Cortex of kidney (tissue), 1 donor: ENCODE measurements around the gene CRADD.
"Not testable (repeated sequence)": the region's sequence is repeated elsewhere in the genome, so short reads cannot be mapped to it uniquely, and the experiment has no call there.

Experiments used
- DNase-seq: peaks from one replicate; lab custom pipeline; 2025; lab: John Stamatoyannopoulos, UW

Gene CRADD

DNA sequence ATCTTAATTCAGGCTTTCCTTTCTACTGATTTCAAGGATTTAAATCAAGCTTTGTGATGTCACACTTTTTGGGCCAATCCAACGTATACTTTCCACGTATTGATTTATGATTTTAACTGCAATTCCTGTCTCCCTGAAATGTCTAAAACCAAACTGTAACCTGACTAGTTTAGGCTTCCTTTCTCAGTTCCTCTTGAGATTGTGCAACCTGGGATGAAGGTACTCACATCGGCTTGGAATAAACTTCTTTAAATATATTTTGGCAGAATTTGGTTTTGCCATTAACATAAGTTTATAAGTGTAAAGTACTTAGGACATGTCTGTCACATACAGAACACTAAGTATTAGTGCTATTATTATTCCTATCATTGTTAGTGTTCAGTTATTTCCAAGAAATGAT lies 224.6 kb downstream of the CRADD start:
- DNase-seq, result no peak

DNA sequence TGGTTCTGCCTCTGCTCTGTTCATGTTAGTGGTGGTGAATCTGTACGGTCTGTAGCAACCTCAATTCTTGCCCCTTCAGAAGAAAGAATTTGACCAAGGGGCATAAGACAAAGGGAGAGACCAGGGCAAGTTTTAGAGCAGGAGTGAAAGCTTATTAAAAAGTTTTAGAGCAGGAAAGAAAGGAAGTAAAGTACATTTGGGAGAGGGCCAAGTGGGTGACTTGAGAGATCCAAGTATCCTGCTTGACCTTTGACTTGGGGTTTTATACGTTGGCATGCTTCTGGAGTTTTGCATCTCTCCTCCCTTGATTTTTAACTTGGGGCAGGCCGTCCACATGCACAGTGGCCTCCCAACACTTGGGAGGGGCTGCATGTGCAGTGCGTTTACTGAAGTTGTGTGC lies 225.0 kb downstream of the CRADD start:
- no peak for DNase-seq

DNA sequence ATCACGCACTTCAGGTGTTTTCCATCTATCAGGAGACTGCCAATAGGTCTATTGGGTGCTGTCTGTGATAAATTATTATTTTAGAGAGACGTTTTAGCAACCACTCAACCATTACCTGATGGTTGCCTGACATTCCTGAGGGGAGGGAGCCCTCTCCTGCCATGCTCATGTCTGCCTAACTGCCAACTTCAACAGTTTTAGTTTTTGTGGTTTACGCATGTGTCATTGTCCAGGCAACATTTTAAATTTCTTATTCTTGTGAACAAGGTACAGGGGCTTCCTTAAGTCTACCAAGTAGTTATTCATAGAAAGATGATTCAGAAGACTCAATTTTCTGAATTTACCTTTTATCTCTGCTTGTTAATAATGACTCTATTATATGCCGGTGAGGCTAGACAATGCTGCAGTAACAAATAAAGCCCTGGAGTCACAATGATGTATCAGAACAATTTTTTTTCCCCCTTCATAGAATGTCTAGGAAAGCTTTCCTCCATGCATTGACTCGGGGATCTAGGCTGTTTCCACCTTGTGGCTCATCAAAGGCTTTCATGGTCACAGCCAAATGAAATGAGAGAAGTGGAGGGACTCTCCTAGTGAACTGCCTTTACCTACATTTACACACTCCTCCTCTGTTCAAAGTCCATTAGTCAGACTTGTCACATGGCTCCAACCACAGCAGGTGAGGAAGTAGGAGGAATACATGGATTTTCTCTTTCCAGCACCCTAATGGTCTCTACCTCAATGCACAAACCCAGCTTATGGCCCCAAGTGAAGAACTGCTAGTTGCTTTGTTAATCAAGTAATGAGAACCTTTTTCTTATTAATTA lies 225.8 kb downstream of the CRADD start:
- no peak for DNase-seq

DNA sequence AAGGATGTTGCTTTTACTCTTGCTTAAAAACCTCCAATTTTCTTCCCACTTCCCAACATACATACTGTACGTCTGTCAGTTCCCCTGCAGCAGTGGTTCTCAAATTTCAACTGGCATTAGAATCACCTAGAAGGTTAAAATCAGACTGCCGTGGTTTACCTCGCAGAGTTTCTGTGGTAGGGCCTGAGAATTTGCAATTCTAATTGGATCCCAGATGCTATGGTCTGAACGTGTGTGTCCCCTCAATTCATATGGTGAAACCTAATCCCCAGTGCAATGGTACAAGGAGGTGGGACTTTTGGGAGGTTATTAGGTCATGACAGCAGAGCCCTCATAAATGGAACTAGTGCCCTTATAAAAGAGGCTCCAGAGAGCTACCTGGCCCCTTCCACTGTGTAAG lies 226.9 kb downstream of the CRADD start:
- no peak for DNase-seq

DNA sequence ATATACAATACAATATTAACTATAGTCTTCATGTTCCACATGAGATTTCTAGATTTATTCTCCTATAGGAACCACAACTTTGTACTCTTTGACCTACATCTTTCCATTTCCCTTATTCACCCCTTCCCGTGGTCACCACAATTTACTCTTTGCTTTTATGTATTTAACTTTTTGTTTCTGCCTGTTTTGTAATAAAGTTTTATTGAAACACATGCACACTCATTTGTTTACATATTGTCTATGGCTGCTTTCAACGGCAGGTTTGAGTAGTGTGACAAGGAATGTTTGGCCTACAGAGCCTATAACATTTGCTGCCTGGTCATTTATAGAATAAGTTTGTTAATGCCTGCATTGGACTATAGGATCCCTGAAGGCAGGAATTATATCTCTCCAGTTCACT lies 231.1 kb downstream of the CRADD start:
- DNase-seq, result no peak

DNA sequence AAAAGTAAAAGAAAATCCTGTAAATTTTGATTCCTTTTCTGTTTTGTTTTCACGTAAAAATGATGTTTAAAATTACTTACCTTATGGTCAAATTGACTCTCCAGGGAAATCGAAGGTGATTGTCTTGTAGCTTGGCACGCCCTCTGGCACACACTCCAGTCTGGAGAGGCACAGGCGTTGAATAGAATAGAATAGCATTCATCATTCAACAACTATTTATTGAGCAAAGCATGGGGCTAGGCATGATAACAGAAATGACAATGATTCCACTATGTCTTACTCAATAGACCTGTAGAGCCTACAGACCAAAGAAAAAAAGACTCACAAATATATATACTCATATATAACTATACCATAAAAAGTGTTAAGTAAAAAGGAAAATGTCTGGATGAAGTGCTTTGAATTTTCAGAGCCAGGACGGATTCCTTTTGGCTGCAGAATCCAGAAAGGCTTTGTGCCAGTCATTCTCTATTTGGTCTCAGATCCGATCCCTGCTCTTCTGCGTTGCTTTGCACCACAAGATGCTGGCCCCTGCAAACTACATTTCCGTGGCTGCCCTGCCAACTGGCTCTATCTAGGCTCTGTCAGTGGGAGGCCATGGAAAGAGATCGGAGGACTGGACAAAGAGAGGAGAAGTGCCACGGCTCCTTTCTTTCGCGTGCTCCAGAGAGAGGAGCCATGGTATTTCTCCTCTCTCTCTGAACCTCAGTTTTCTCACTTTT lies 231.8 kb downstream of the CRADD start:
- no peak for DNase-seq

DNA sequence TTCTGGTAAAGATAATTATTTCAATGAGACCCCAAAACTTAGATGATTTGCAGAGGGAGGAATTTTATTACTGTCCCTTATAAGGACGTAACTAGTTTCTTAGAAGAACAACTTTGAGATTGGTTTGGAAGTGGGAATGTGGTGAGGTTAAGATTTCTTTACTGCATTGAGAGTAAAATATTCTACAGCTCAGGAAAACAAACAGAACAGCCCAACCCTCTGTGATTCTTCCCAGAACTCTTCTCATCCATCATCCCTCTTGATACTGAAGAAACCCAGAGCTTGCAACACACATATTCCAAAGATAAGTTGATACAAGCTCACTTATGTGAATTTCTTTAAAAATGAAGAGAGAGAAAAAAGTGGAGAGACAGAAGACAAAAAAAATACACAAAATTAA lies 234.2 kb downstream of the CRADD start:
- no peak for DNase-seq

DNA sequence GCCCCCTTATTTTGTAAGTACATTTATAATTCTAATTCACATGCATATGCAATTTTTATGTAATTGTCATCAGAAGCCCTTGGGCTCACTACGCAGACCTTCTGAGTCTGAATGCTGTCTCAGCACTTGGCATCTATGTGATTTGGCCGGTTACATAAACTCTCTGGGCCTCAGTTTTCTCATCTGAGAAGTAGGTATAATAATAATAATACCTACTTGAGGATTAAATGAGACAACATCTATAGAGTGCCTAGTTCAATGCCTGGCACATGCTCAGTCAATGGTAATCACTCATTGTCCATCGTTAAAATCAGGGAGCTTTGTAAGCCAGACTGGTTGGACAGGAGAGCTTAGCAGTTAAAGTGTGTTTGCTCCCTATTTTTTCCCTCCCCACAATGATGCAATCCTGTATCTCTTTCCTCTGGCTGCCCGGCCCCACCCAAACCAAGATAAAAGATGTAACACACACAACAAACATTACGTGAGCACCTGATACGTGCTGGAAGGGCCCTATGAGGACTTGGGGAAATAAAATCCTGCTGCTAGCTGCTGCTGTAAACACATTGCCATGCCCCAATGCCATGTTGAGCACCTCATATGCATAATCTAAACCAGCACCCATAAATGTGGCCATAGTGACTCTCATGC lies 235.0 kb downstream of the CRADD start:
- no peak for DNase-seq

DNA sequence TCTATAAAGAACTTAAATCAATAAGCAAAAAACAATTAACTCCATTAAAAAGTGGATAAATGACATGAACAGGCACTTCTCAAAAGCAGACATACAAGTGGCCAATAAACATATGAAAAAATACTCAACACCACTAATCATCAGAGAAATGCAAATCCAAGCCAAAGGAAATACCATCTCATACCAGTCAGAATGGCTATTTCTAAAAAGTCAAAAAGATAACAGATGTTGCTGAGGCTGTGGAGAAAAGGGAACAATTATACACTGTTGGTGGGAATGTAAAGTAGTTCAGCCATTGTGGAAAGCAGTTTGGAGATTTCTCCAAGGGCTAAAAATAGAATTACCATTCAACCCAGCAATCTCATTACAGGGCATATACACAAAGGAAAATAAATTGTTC lies 236.7 kb downstream of the CRADD start:
- DNase-seq, result no peak

DNA sequence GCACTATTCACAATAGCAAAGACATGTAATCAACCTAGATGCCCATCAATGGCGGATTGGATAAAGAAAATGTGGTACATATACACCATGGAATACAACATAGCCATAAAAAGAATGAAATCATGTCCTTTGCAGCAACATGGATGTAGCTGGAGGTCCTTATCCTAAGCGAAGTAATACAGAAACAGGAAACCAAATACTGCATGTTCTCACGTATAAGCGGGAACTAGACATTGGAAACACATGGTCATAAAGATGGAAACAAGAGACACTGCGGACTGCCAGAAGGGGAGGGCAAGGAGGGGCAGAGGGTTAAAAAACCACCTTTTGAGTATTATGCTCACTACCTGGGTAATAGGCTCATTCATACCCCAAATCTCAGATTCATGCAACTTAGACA lies 237.1 kb downstream of the CRADD start:
- DNase-seq, result no peak

DNA sequence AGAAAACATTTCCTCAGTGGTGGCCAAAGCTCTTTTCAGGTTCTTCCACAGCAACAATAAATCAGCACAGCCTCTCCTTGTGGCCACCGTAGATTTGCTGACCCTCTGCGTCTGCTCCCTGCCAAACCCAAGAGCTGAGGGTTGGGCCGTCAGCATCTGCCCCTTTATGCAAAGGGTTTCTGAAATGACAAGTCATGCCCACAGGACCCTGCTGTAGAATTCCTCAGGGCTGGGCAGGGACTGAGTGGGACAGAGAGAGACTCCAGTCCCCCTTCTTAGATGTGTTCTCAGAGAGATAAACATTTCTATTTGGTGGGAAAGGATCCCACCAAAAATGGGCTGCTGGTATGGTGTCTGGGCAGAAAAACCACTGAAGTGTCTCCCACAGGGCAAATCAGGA lies 238.2 kb downstream of the CRADD start:
- no peak for DNase-seq

DNA sequence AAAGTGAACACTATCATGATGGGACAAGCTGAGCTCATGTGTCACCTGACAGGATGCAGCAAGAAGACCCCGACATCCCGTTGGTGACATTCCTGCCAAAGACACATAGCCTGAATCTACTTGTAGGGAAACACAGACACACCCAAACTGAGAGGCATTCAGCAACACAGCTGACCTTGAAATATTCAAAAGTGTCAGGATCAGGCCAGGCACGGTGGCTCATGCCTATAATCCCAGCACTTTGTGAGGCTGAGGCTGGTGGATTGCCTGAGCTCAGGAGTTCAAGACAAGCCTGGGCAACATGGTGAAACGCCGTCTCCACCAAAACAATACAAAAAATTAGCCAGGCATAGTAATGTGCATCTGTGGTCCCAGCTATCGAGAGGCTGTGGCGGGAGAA lies 239.2 kb downstream of the CRADD start:
- no peak for DNase-seq

DNA sequence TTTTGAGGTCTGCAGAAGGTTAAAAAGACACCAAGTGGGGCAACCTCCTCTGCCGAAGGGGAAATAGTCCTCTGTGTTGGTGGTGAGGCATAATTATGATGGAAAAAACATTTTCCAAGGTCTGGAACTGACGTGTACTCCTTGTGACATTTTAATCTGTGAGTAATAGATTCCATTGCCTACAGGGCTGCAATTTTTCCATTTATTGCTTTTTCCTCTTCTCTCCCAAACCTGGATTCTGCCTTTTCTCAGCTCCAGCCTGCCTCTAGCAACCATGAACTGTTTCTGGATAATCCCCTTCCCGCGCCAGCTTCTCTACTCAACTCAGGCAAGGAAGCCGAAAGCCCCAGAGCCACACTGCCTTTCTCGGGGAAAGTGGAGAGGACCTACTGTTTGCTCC lies 241.1 kb downstream of the CRADD start:
- no peak for DNase-seq

DNA sequence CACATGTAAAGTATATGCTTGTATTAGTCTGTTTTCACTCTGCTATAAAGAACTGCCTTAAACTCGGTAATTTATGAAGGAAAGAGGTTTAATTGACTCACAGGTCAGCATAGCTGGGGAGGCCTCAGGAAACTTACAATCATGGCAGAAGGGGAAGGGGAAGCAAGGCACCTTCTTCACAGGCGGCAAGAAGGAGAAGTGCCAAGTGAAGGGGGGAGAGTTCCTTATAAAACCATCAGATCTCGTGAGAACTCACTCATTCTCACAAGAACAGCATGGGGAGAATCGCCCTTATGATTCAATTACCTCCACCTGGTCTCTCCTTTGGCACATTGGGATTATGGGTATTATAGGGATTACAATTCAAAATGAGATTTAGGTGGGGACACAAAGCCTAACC lies 241.7 kb downstream of the CRADD start:
- no peak for DNase-seq

DNA sequence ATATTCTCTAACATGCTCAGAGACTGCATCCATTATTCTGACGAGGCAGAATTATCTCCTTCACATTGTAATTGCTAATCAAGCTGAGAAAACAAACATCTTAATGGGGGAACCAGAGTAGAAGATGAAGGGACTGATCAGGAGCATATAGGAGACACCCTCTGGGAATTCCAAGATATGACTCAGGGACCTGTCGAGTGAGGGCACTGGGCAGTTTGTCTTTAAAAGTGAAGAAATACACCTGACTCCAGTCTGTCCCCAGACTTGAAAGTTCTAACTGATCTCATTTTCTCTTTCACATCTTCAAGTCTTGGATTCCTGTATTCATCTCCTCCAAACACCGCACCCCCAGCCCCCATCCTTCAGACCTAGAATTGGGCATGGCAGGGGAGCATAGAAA lies 244.3 kb downstream of the CRADD start:
- no peak for DNase-seq

DNA sequence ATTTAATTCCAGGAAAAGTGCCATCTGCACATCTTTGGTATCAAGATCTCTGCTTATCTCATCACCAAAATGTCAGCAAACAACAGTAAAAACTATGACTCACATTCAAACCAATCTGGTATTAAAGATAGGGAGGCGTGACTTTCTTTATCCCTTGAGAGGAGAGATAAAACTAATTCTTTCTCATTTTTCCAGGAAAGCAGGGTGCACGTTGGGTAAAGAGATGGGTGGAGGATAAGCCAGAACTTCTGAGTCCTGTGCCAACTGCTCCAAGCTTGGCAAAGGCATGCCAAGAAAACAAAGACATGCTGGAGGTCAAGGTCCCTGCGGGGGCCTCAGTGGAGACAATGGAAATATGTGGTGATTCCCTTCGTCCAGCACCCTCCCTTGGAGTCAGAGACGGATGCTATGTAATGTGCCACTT lies 245.4 kb downstream of the CRADD start:
- no peak for DNase-seq

DNA sequence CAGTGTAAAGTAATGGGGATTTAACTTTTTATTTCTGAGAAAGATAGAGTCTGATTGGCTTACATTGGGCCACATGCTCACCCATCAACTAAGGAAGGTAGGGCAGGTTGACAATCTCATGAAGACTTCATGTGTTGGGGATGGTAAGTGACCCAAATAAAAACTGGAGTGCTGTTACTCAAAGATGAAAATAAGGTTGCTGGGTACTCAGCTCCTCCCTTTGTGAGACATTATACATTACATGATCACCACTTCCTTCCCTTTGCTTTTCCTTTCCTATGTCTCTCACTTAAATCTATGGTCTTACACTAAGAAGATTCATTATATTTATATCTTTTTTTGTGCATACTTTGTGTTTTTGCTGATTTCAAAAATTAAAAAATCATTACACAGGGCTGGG lies 247.2 kb downstream of the CRADD start:
- DNase-seq, result no peak

DNA sequence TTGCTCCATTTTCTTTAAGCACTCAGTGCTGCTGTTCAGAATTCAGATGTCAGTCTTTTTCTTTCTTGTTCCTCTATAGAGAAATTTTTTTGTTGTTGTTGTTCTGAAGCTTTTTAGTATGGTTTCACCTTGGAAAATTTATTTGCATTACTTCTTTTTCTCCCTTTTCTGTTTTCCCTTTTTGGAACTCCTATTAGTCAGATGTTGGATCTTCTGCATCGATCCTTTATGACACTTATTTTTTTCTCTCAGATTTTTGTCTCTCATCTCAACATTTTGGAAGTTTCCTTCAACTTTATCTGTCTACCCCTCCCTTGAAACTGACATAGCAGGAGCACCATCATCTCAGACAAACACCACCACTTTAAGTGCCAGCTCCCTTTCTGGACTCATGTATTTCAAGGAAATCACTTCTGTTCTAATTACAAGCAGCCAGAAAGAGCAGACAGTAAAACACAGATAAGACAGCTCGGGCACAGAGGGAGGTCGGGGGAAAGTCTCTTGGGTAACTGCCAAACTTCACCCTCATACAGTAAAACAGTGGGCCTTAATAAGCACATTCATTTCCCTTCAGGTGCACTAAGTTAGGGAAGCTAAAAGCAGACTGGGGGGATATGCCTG lies 248.5 kb downstream of the CRADD start:
- DNase-seq, result no peak

DNA sequence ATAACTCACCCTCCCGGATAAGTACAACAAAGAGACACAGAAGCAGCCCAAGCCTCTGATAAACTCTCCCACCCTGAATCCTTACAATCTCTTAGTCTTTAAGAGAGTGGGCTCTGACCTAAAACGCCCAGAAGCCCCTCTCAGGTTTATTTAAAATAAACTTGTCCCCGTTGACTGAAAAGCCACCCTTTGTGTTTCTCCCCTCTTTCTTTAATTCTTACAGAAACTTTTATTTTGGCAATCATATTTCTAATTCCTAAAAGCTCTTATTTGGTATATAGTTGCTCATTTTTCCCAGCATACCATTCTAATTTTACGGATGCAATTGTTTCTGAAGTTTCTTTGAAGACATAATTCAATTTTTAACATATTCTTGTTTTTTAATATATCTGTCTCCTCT lies 249.1 kb downstream of the CRADD start:
- no peak for DNase-seq

DNA sequence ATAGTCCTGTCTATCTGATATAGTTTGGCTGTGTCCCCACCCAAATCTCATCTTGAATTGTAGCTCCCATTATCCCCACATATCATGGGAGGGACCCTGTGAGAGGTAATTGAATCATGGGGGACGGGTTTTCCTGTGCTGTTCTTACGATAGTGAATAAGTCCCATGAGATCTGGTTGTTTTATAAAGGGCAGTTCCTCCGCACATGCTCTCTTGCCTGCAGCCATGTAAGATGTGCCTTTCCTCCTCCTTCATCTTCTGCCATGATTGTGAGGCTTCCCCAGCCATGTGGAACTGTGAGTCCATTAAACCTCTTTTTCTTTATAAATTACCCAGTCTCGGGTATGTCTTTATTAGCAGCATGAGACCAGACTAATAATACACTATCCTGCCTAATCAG lies 251.9 kb downstream of the CRADD start:
- DNase-seq, result not testable (repeated sequence)

DNA sequence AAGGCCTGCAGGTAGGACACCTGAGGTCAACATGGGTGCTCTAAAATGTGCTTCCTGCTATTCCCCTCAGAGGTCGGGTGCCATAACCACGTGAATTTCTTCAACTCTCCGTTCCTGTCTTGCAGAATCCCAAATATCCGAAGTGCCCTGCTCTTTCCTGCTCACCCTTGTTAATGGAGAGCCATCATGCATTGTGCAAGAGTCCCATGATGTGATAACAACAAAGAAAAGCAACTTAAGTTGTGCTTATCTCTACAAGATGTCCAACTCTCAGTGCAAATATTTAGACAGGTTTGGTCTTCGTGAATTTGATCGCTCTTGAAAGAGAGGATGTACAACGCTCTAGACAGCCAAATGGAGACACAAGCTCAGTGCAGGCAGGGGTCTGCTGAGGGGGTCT lies 260.6 kb downstream of the CRADD start:
- DNase-seq, result no peak

DNA sequence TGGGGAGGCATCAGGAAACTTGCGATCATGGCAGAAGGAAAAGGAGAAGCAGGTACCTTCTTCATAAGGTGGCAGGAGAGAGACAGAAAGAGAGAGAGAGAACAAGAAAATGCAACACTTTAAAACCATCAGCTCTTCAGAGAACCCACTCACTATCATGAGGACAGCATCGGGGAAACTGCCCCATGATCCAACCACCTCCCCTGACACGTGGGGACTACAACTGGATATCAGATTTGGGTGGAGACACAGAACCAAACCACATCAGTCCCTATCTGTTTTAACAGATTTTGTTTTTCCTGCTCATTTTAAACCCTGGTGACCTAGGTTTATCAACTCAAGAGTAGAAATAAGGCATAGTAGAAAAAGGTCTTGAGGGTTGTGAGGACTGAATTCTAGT lies 261.1 kb downstream of the CRADD start:
- no peak for DNase-seq

DNA sequence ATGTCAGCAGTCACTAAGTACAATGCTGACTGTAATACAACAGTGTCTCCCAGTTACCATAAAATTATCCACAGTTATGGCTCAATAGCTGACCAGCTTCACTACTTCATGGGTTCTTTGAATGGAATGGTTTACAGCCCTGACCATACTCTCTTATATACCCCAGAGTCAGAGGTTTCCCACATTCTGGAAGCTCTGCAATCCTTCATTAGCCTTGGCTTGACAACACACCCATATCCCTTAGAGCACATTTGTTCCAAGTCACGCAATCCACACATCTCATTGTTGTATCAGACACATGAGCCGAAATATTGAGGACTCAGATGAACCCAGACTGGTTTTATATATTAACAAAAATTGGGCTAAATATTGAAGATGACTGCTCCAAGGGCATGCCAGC lies 261.8 kb downstream of the CRADD start:
- no peak for DNase-seq
